A673 (cell line): ENCODE measurements around the gene GPALPP1. TPM values are rescaled to one million over a fixed set of nuclear protein-coding genes. Genes with fewer than 3 reads are reported as not detected.

Source experiments
- BruUV-seq: library from RNA; stranded (reverse); fragments of 400-500 nt; replicated peaks from 2 replicates; lab custom pipeline; 2021; lab: Mats Ljungman, UMichigan
- CTCF ChIA-PET: fragments of 300-600 bp; sonication (Branson Sonifier 250); formaldehyde crosslinking; loops from one replicate; lab custom pipeline; 2022; ENCODE audit warnings: antibody characterized with exemption; lab: Charles Lee
- POLR2A ChIA-PET: fragments of 300-600 bp; sonication (Branson Sonifier 250); formaldehyde crosslinking; loops from one replicate; lab custom pipeline; 2022; ENCODE audit warnings: antibody characterized with exemption; ENCODE audit not compliant: low non-redundant PET; lab: Charles Lee
- DNase-seq: peaks from one replicate; pipeline ENCODE4 v3.0.0-alpha.2; 2015; ENCODE audit warnings: low spot score
- H3K27ac ChIP-seq: fragments of 200-600 bp; sonication (generic); 2 replicates; pipeline ENCODE4 v1.5.1; 2016; ENCODE audit warnings: mixed run types, low read depth, mild to moderate bottlenecking, mixed read lengths, antibody characterized with exemption, low read length; ENCODE audit not compliant: poor library complexity, severe bottlenecking
- H3K27me3 ChIP-seq: fragments of 200-600 bp; sonication (generic); replicated peaks from 2 replicates; pipeline ENCODE4 v1.6.1; 2017; ENCODE audit warnings: mixed run types, low read depth, mild to moderate bottlenecking, mixed read lengths, antibody characterized with exemption, low read length; ENCODE audit not compliant: insufficient read depth, poor library complexity
- H3K36me3 ChIP-seq: fragments of 200-600 bp; sonication (generic); 2 replicates; pipeline ENCODE4 v1.6.1; 2016; ENCODE audit warnings: mixed run types, mild to moderate bottlenecking, mixed read lengths, antibody characterized with exemption, low read length; ENCODE audit not compliant: insufficient read depth, poor library complexity, severe bottlenecking
- H3K4me1 ChIP-seq: fragments of 200-600 bp; sonication (generic); 2 replicates; pipeline ENCODE4 v1.6.1; 2017; ENCODE audit warnings: mixed run types, mild to moderate bottlenecking, mixed read lengths, antibody characterized with exemption, low read length; ENCODE audit not compliant: insufficient read depth, poor library complexity, severe bottlenecking
- H3K4me3 ChIP-seq: fragments of 200-600 bp; sonication (generic); 2 replicates; pipeline ENCODE4 v1.5.1; 2016; ENCODE audit warnings: low read depth, mixed run types, mild to moderate bottlenecking, mixed read lengths, low read length; ENCODE audit not compliant: poor library complexity, severe bottlenecking
- H3K9me3 ChIP-seq: fragments of 200-600 bp; sonication (generic); 2 replicates; pipeline ENCODE4 v1.6.1; 2016; ENCODE audit warnings: mixed run types, low read depth, mild to moderate bottlenecking, mixed read lengths, antibody characterized with exemption, low read length; ENCODE audit not compliant: poor library complexity, severe bottlenecking
- CTCF ChIP-seq: fragments of 300-800, 200-600 bp; sonication (generic); conservative IDR thresholded peaks from 2 replicates; pipeline ENCODE4 v1.5.1; 2017; ENCODE audit warnings: low read depth, mild to moderate bottlenecking, antibody characterized with exemption, low read length, moderate library complexity, mixed read lengths
- EZH2 ChIP-seq: fragments of 200-600 bp; sonication (generic); IDR thresholded peaks from 2 replicates; pipeline ENCODE4 v1.6.1; 2017; ENCODE audit warnings: borderline replicate concordance, low read depth, mild to moderate bottlenecking, mixed read lengths, antibody characterized with exemption, low read length; ENCODE audit not compliant: poor library complexity, severe bottlenecking
- intact Hi-C: fragments of 100-400 bp; cut with micrococcal nuclease; formaldehyde crosslinking; loops from one replicate; pipeline ENCODE4 v1.10.0; 2022; ENCODE audit not compliant: unreplicated experiment
- total RNA-seq: library from RNA; stranded (reverse); gene quantifications from 2 replicates; pipeline ENCODE4 v1.2.3, GENCODE V29; 2021

The GPALPP1 gene
- total RNA-seq, 1 experiment from 2014 or later = 29.7 TPM

GRCh38 chr13:45034342-45034741, 45.0 kb downstream of the GPALPP1 start:
- ChIA-PET CTCF (no interaction called here), POLR2A (no interaction called here)
- Histone ChIP-seq H3K27ac (no peak overlapping the region), H3K4me1 (no peaks in the 10 kb centered on the region), H3K9me3 (no peaks in the 10 kb centered on the region), H3K36me3 (peaks cover 3% of the 10 kb centered on the region), H3K4me3 (no peak overlapping the region), H3K27me3 (no peaks in the 10 kb centered on the region)
- TF ChIP-seq CTCF (no peak), EZH2 (no peak)
- no peak for DNase-seq
- no TSS peak for BruUV-seq
- intact Hi-C loops = no loop called here

- Histone ChIP-seq H3K36me3 (no peaks in the 10 kb centered on the region), H3K9me3 (no peaks in the 10 kb centered on the region), H3K27me3 (no peaks in the 10 kb centered on the region), H3K4me1 (no peaks in the 10 kb centered on the region), H3K27ac (no peak overlapping the region), H3K4me3 (no peak overlapping the region)
- intact Hi-C loops = no loop called here
- no peak for TF ChIP-seq EZH2
- no peak for TF ChIP-seq CTCF
- ChIA-PET CTCF (no interaction called here), POLR2A (no interaction called here)
- no peak for DNase-seq
- no TSS peak for BruUV-seq
These were observed 46.9 kb downstream of the GPALPP1 start for GRCh38 chr13:45036206-45036605.

- Histone ChIP-seq H3K27me3 (no peaks in the 10 kb centered on the region), H3K36me3 (no peaks in the 10 kb centered on the region), H3K27ac (no peak overlapping the region), H3K4me3 (no peak overlapping the region), H3K4me1 (no peaks in the 10 kb centered on the region), H3K9me3 (no peaks in the 10 kb centered on the region)
- no TSS peak for BruUV-seq
- no peak for DNase-seq
- intact Hi-C loops = no loop called here
- CTCF ChIA-PET = no interaction called here
- POLR2A ChIA-PET = interaction anchor here (0.7 kb wide), 1 partner anchor 101 kb away, joined by 4 read pairs; no protein-coding TSS in a partner anchor
- no peak for TF ChIP-seq CTCF
These were observed 50.8 kb downstream of the GPALPP1 start for GRCh38 chr13:45040173-45040572.
